ENCODE data around the gene FCN2.

Gene FCN2

DNA sequence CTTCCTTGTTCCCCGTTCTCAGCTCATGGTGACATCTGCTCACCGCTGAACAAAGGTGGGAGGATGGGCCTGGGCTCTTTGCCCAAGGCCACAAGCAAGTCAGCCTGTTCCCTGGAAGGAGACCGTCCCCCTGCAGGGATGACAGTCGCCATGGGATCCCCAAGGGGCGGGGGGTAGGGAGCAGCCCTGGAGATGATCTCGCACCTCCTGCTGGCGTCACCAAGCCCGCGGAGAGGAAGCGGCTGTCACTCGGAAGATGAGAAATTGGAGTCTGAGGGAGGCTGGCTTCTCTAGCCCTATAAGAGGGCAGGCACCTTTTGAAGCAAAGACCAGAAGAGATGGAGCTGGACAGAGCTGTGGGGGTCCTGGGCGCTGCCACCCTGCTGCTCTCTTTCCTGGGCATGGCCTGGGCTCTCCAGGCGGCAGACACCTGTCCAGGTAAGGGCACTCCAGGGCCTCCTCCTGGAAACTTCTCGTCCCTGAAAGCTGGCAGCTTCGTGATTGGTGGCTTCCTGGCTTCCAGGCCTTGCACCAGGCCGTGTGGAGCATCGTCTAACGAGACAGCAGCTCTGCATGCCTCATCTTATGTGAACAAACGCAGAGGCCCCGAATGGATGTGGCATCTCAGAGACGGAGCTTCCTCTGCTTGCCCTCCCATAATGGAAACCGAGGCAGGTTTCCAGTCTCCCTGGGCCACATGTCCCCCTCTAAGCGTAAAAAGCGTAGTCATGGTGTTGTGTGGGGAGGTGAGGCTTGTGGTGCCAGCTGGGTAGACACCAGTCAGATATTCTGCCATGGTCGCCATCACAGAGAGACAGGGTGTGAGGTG is at the start of gene FCN2:
TSS of gene FCN2 (plus strand) at position 327 of the 829 bp plus-strand sequence. CDS start at position 339, 12 bp downstream.
- FAIRE-seq = no peak

- no peak for FAIRE-seq
These were observed 49.5 kb upstream of the FCN2 start for GRCh38 chr9:134830926-134831720.

- FAIRE-seq = no peak
These were observed 48.1 kb upstream of the FCN2 start for GRCh38 chr9:134832471-134832870.

DNA sequence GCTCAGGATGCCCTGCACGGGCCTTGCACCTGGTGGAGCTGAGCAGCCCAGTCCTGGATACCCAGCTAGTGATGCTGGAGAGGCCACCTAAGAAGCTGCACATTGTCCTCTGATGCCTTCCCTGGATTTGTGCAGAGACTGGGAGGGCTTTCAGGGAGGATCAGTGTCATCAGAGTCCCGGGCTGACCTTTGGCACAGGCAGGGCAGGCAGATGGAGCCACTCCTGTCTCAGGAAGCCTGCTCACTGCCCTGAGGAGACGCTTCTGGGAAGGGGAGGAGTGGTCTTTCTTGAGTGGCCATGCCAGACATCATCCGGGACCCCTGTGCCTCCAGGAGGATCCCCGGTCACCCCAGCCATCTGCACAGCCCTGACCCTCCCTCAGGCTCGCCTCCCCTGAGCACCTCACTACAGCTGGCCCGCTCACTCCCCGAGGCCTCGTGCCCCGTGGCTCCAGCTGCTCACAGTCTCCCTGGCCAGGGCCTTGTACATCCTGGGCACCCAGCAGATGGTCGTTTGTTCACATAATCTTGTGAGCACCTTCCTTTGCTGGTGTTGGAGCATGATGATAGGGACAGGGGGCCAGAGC is 47.2 kb upstream of the FCN2 start:
- no peak for FAIRE-seq

- no peak for FAIRE-seq
These were observed 46.2 kb upstream of the FCN2 start for GRCh38 chr9:134834217-134834956.

DNA sequence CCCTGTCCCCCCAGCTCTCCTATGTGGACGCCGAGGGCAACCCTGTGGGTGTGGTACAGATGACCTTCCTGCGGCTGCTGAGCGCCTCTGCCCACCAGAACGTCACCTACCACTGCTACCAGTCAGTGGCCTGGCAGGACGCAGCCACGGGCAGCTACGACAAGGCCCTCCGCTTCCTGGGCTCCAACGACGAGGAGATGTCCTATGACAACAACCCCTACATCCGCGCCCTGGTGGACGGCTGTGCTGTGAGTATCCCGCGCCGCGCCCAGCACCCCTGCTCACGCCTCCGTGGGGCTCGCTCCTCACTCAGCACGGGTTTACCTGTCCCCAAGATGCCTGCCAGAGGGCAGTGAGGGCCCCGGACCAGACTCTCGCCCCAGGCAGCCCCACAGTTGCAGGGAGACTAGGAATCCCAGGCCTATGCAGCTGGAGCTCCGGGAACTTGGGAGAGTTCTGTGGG is 45.6 kb upstream of the FCN2 start:
- FAIRE-seq = no peak

- no peak for FAIRE-seq
These were observed 45.2 kb upstream of the FCN2 start for GRCh38 chr9:134835448-134835847.

DNA sequence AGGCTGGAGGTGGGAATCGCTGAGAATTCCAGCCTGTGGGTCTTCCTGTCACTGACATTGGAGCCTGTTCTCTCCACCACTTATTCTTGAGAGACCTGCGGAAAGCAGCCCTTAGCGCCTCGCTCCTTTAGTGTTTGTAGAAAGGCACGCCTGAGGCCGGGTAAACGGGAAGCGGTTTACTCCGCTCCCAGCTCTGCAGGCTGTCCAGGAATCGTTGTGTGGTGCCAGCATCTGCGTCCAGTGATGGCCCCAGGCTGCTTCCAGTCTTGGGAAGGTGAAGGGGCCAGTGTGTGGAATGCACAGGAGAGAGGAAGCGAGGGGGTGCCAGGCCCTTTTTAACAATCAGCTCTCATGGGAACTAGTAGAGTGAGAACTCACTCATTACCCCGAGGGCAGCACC is 44.6 kb upstream of the FCN2 start:
- no peak for FAIRE-seq

DNA sequence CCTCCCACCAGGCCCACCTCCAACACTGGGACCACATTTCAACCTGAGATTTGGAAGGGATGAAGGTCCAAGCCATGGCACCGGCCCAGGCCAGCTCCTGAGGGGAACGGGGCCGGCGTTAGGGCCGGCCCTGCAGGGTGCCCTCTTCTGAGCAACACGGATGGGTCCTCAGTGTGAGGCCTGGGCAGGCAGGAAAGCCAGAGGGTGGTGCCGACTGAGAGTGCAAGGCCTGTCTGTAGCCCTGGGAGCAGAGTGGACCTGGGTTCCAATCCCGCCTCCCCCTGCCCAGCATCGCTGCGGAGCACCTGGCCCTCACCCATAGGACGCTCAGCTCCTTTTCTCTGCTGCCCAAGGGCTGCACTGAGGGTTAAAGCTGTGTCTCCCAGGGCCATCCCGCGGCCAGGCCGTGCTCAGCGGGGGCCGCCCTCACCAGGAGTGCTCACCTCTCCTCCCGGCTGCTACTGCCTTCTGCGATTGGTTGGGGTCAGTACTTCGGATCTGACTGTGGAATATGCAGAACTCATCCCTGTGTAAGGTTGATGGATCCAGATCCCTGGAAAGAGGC is 44.1 kb upstream of the FCN2 start:
- no peak for FAIRE-seq

- FAIRE-seq = no peak
These were observed 43.1 kb upstream of the FCN2 start for GRCh38 chr9:134837529-134837928.

DNA sequence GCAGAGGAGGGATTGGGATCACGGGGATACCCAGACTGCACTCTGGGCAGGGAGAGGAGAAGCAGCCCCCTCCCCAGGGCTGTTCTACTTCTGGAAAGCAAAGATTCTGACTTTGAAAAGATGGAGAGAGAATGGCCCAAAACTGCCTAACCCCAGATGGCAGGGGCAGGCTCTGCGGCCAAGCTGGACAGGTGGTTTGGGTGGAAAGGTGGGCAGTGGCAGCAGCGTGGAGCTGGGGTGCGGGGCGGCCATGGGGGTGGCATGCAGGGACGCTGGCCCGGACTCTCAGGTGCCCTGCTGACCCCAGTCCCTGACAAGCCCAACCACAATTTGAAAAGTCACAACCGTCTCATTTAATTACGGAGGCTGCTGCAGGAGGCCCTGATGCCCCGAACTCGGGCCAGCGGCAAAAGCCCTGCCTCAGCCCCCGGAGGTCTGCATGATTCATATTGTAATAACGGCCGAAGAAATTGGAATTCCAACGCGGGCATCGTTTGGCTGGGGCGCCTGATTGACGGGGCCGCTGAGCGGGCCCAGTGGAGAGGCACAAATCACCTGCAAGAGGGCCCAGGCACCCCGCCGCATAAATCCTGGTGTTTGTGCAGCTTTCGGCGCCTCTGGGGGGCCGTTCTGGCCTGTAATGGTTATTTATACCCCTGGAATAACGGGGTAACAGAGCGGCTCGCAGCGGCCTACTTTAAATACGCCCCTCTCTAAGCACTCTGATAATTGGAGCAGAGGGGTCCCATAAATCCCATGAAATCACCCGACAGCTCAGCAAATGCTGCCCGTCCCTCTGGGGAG is 41.8 kb upstream of the FCN2 start:
- FAIRE-seq = no peak

GRCh38 chr9:134839455-134840125 is 41.0 kb upstream of the FCN2 start:
- FAIRE-seq = no peak

DNA sequence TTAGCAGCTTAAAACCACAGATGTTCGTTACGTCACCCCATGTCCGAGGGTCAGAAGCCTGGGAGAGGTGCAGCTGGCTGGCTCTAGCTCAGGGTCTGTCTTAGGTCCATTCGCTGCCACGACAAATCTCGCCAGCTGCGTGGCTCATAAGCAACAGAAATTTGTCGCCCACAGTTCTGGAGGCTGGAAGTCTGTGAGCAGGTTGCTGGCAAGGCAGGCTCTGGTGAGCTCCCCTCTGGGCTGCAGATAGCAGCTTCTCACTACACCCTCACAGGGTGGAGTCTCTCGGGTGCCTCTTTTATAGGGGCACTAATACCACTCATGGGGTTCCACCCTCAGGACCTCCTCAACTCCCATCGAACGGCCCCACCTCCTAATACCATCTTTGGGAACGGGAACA is 40.1 kb upstream of the FCN2 start:
- FAIRE-seq = no peak

DNA sequence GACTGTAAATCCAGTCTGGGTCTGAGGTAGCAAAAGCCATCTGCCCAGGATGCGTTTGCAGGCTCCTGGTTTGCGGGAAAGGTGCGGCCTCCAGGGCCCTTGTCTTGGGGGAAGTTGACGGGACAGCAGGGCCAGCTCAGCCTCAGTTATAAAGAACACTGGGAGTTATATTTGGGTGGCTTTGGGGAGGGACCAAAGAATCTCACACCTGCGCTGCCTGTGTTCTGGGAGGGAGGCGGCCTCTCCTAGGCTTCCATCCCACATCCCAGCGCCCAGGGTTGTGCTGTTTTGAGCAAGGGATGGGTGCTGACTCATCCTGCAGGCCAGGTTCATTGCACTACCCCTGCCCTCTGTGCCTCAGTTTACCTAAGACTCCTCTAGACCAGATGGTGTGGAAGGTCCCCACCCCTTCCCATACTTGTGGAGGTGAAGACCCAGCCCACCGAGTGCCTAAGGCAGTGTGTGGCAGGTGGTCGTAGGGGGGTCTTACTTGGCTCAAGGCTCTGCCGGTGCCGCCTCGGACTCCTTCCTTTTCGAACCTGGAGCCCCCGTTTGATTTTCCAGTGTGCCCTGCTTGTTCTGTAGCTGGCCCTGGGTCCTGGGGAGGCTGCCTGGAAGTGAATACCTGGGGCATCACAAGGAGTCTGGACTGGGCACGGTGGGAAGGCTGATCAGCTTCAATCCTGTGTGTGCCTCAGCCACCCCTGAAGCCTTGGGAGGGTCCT is 39.3 kb upstream of the FCN2 start:
- no peak for FAIRE-seq

DNA sequence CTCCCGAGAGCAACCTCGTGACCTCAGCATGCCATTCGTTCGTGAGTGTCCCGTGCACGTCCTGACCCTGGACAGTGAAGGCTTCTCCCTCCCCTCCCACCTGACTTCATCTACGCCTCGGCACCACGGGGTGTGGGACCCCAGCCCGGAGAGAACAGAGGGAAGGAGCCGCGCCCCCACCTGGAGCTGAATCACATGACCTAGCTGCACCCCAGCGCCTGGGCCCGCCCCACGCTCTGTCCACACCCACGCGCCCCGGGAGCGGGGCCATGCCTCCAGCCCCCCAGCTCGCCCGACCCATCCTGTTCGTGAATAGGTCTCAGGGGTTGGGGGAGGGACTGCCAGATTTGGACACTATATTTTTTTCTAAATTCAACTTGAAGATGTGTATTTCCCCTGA is 38.3 kb upstream of the FCN2 start:
- no peak for FAIRE-seq

- FAIRE-seq = no peak
These were observed 36.9 kb upstream of the FCN2 start for GRCh38 chr9:134843740-134844139.

GRCh38 chr9:134844821-134845220 is 35.8 kb upstream of the FCN2 start:
- FAIRE-seq = no peak

GRCh38 chr9:134846187-134846586 is 34.4 kb upstream of the FCN2 start:
- FAIRE-seq = no peak

DNA sequence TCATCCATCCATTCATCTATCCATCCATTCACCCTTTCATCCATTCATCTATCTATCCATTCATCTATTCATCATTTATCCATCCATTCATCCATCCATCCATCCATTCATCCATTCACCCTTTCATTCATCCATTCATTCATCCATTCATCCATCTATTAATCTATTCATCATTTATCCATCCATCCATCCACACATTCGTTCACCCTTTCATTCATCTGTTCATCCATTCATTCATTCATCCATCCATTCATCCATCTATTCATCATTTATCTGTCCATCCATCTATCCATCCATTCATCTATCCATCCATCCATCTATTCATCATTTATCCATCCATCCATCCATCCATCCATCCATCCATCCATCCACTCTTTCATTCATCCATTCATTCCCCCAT is 33.9 kb upstream of the FCN2 start:
- FAIRE-seq = no peak

- no peak for FAIRE-seq
These were observed 33.5 kb upstream of the FCN2 start for GRCh38 chr9:134847138-134847537.

Data from islet of Langerhans (tissue), 1 donor.